Mucosa of descending colon (tissue), 3 donors: ENCODE measurements around the gene VAT1L. TPM values are rescaled to one million over a fixed set of nuclear protein-coding genes. Genes with fewer than 3 reads are reported as not detected.

Source experiments
- ATAC-seq: fragments of 200-7000 bp; cut with Tn5 transposase; one replicate; pipeline ENCODE4 v1.9.1; 2020; ENCODE audit warnings: mild to moderate bottlenecking, moderate library complexity
- DNase-seq, 3 donors: peaks; one replicate each; pipeline ENCODE4 v3.0.0-alpha.2; 2020
- H3K36me3 ChIP-seq: fragments of 200-600 bp; one replicate; pipeline ENCODE4 v1.8.0; 2021; ENCODE audit warnings: low read depth, mild to moderate bottlenecking
- H3K4me1 ChIP-seq: fragments of 200-600 bp; one replicate; pipeline ENCODE4 v1.8.0; 2021; ENCODE audit warnings: low read depth, mild to moderate bottlenecking
- H3K4me3 ChIP-seq: fragments of 200-600 bp; one replicate; pipeline ENCODE4 v1.8.0; 2021; ENCODE audit warnings: mild to moderate bottlenecking
- H3K9me3 ChIP-seq: fragments of 200-600 bp; one replicate; pipeline ENCODE4 v1.8.0; 2021; ENCODE audit warnings: mild to moderate bottlenecking
- intact Hi-C, 2 donors: fragments of 100-400 bp; cut with DNase I in 1 of 2; cut with micrococcal nuclease in 1 of 2; formaldehyde crosslinking; loops; one replicate each; pipeline versions ENCODE4 v1.11.0 to v1.11.1; 2022; cut with DNase I, micrococcal nuclease
- total RNA-seq, 3 donors: library from RNA; stranded (reverse); fragmentation: NEBNext Ultra II Directional in 2 of 3; extraction: Animal tissue kit (Norgen Biotek cat#: 25700) in 2 of 3; gene quantifications; one replicate each; pipeline versions ENCODE4 v1.2.1 to v1.2.4, GENCODE V29; 2021 to 2023
- TF ChIP-seq, protein P1 (sequence below): fragments of 200-600 bp; IDR thresholded peaks from one replicate; pipeline ENCODE4 v1.8.0; 2022; ENCODE audit warnings: antibody characterized with exemption, mild to moderate bottlenecking
- donor health status: DM: no; HTN: no; CAD: no; lungs with moderate emphysema.
- donor health status: DM: no; HTN: no; CAD: no.
- donor health status: DM: no; HTN: yes; CAD: no.

The VAT1L gene
- total RNA-seq, 3 donors from 2014 or later, result 0.84 to 8.7 (median 0.84) TPM

DNA sequence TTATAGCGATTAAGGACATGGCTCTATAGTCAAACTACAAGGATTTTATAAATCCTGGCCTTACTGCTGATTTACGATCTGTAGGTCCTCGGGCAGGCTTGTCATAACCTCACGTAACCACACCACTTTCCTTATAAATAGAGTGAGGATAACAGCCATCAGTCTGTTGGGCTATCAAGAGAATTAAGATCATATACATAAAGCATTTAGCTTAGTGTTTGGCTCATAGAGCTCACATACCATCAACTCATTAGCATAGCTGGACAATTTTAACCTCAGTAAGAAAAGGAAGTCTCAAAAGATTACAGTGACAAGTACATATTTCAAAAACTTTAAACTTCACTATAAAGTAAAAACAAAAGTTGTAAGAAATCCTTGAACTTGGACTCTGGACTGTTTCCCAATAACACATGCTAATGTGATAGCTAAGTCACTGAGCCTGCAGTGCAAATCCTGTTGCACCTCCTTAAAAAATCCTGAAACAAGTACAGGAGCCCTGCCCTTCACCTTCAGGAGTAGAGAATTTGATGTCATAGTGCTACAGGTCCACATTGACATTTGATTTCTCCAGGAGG lies 213.2 kb downstream of the VAT1L start:
- ATAC-seq (no peak), DNase-seq (no peak)
- TF ChIP-seq, protein P1, sequence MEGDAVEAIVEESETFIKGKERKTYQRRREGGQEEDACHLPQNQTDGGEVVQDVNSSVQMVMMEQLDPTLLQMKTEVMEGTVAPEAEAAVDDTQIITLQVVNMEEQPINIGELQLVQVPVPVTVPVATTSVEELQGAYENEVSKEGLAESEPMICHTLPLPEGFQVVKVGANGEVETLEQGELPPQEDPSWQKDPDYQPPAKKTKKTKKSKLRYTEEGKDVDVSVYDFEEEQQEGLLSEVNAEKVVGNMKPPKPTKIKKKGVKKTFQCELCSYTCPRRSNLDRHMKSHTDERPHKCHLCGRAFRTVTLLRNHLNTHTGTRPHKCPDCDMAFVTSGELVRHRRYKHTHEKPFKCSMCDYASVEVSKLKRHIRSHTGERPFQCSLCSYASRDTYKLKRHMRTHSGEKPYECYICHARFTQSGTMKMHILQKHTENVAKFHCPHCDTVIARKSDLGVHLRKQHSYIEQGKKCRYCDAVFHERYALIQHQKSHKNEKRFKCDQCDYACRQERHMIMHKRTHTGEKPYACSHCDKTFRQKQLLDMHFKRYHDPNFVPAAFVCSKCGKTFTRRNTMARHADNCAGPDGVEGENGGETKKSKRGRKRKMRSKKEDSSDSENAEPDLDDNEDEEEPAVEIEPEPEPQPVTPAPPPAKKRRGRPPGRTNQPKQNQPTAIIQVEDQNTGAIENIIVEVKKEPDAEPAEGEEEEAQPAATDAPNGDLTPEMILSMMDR, result no peak
- Histone ChIP-seq H3K4me1 (no peaks in the 10 kb centered on the region), H3K36me3 (no peaks in the 10 kb centered on the region), H3K4me3 (no peak overlapping the region), H3K9me3 (peaks cover 4% of the 10 kb centered on the region)
- intact Hi-C loops, result no loop called here

DNA sequence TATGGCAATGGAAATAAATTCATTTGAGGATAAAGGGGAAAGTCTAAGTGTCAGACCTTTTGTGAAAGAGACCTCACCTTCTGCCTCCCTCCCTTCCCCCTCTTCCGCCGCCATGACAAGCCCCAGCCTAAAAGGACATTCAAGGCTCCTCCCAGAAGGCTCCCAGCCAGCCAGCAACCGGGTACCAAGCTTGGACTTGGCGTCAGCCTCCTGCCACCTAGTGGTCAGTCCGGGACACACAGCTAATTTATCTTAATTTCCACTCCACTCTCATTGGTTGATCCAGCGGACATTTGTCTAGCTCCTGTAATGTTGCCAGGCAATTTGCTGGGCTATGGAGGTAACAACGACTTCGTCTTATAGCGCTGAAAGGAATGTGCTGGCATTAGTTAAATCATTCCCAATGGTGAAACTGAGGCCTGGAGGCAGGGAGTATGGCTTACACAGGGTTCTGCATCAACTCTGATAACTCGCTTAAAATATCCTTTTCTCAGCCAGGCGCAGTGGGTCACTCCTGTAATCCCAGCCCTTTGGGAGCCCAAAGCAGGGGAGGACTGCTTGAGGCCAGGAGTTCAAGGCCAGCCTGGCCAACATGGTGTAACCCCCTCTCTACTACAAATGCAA lies 214.7 kb downstream of the VAT1L start:
- intact Hi-C loops, result no loop called here
- ATAC-seq, result peak; percentile 97

DNA sequence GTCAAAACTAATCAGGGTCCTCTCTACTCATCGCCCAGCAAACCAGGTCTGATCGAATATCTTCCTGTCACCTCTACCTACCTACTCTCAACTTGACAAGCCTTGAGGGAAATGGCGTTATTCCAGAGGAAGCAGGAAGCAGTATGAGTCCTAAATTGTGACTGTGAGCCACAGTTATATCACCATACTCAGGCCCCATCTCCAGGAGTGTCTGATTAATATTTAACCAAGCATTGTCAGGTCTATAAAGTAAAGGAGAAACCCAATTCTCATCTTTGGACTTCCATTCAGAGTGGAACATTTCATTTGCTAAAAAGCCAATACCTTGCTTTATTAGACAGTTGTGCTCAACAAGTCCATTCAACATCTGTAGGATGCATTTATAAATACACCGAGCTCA lies 216.2 kb downstream of the VAT1L start:
- DNase-seq, result no peak
- Histone ChIP-seq H3K4me3 (no peak overlapping the region), H3K36me3 (no peaks in the 10 kb centered on the region), H3K9me3 (no peaks in the 10 kb centered on the region), H3K4me1 (no peaks in the 10 kb centered on the region)
- no peak for ATAC-seq
- intact Hi-C loops, result no loop called here
- TF ChIP-seq, protein P1, result no peak

More for the DNA sequence above, 214.7 kb downstream of the VAT1L start:
- Histone ChIP-seq H3K4me3 (no peak overlapping the region), H3K9me3 (no peaks in the 10 kb centered on the region), H3K4me1 (no peaks in the 10 kb centered on the region), H3K36me3 (no peaks in the 10 kb centered on the region)
- peak; percentile 66 to 85 (median 72) for DNase-seq
- TF ChIP-seq, protein P1, result peak; percentile 70

DNA sequence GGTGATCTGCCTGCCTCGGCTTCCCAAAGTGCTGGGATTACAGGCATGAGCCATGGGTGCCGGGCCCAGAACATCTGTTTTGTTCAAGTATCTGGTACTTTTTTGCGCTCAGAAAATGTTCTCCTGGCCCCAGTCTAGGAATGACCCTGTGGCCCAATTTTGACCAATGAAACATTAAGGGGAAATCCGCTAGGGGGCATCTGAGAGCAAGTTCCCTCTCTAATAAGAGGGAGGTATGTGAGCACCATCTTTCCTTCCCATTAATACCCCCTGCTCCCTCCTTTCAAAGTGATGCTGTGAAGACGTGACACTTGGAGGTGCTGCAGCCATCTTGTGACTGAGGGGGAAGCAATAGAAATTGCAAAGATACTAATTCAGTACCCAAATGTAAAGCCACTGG lies 217.5 kb downstream of the VAT1L start:
- TF ChIP-seq, protein P1, result no peak
- Histone ChIP-seq H3K4me3 (no peak overlapping the region), H3K4me1 (no peaks in the 10 kb centered on the region), H3K36me3 (no peaks in the 10 kb centered on the region), H3K9me3 (no peaks in the 10 kb centered on the region)
- DNase-seq (no peak), ATAC-seq (no peak)
- intact Hi-C loops, result no loop called here

DNA sequence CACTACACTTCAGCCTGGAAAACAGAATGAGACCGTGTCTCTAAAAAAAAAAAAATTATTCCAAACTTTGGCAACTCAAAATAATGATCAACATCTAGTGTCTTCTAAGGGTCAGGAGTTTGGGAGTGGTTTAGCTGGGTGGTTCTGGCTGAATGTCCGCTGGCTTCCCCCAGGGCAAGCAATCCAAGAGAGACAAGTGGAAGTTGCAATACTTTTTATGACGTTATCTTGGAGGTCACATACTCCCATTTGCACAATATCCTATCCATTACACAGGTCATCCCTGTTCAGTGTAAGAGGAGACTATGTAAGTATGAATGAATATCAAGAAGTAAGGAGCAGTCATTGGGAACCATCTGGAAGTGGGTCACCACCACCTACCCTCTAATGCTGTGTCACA lies 218.8 kb downstream of the VAT1L start:
- H3K9me3 ChIP-seq, result no peaks in the 10 kb centered on the region
- no peak overlapping the region for H3K4me3 ChIP-seq
- TF ChIP-seq, protein P1, result no peak
- intact Hi-C loops, result no loop called here
- H3K4me1 ChIP-seq, result no peaks in the 10 kb centered on the region
- ATAC-seq (no peak), DNase-seq (no peak)
- H3K36me3 ChIP-seq, result no peaks in the 10 kb centered on the region
